Measurements from ENCODE around the gene FBXO47. TPM values are rescaled to one million over a fixed set of nuclear protein-coding genes. Genes with fewer than 3 reads are reported as not detected.

Gene FBXO47
- total RNA-seq, 1 donor from 2014 or later, result not detected

DNA sequence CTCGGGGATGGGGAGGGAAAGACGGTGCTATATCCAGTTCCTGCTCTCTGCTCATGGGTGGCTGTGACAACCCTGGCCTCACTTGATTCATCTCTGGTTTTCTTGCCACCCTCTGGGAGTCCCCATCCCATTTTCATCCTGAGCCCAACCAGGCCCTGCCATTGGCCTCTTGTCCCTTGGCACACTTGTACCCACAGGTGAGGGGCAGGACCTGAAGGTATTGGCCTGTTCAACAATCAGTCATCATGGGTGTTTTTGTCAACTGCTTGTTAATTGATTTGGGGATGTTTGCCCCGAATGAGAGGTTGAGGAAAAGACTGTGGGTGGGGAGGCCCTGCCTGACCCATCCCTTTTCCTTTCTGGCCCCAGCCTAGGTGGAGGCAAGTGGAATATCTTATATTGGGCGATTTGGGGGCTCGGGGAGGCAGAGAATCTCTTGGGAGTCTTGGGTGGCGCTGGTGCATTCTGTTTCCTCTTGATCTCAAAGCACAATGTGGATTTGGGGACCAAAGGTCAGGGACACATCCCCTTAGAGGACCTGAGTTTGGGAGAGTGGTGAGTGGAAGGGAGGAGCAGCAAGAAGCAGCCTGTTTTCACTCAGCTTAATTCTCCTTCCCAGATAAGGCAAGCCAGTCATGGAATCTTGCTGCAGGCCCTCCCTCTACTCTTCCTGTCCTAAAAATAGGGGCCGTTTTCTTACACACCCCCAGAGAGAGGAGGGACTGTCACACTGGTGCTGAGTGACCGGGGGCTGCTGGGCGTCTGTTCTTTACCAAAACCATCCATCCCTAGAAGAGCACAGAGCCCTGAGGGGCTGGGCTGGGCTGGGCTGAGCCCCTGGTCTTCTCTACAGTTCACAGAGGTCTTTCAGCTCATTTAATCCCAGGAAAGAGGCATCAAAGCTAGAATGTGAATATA lies 46.6 kb downstream of the FBXO47 start:
- H3K27me3 Mint-ChIP-seq (ENCODE audit: low read depth), result no peaks in the 10 kb centered on the region
- H3K4me3 Mint-ChIP-seq (ENCODE audit: unreplicated experiment), result no peak overlapping the region
- peak overlapping the region; percentile 92 for H3K27ac Mint-ChIP-seq (ENCODE audit: unreplicated experiment)
- peaks cover 42% of the 10 kb centered on the region for H3K36me3 Mint-ChIP-seq (ENCODE audit: low read depth)
- H3K4me1 Mint-ChIP-seq (ENCODE audit: low read depth), result peaks cover 70% of the 10 kb centered on the region
- no peaks in the 10 kb centered on the region for H3K9me3 Mint-ChIP-seq (ENCODE audit: low read depth)
- TF ChIP-seq, protein P1, sequence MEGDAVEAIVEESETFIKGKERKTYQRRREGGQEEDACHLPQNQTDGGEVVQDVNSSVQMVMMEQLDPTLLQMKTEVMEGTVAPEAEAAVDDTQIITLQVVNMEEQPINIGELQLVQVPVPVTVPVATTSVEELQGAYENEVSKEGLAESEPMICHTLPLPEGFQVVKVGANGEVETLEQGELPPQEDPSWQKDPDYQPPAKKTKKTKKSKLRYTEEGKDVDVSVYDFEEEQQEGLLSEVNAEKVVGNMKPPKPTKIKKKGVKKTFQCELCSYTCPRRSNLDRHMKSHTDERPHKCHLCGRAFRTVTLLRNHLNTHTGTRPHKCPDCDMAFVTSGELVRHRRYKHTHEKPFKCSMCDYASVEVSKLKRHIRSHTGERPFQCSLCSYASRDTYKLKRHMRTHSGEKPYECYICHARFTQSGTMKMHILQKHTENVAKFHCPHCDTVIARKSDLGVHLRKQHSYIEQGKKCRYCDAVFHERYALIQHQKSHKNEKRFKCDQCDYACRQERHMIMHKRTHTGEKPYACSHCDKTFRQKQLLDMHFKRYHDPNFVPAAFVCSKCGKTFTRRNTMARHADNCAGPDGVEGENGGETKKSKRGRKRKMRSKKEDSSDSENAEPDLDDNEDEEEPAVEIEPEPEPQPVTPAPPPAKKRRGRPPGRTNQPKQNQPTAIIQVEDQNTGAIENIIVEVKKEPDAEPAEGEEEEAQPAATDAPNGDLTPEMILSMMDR (IDR thresholded peaks at IDR 0.05), result no peak
- DNase-seq (ENCODE audit: low spot score), result peak; percentile 15

DNA sequence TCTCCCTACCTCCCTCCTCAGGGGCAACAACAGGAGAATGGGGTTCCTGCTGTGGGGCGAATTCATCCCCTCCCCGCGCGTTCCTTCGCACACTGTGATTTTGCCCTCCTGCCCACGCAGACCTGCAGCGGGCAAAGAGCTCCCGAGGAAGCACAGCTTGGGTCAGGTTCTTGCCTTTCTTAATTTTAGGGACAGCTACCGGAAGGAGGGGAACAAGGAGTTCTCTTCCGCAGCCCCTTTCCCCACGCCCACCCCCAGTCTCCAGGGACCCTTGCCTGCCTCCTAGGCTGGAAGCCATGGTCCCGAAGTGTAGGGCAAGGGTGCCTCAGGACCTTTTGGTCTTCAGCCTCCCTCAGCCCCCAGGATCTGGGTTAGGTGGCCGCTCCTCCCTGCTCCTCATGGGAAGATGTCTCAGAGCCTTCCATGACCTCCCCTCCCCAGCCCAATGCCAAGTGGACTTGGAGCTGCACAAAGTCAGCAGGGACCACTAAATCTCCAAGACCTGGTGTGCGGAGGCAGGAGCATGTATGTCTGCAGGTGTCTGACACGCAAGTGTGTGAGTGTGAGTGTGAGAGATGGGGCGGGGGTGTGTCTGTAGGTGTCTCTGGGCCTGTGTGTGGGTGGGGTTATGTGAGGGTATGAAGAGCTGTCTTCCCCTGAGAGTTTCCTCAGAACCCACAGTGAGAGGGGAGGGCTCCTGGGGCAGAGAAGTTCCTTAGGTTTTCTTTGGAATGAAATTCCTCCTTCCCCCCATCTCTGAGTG lies 47.7 kb downstream of the FBXO47 start:
- H3K27ac Mint-ChIP-seq (ENCODE audit: unreplicated experiment), result peak overlapping the region; percentile 74
- TF ChIP-seq, protein P1 (IDR thresholded peaks at IDR 0.05), result no peak
- peaks cover 45% of the 10 kb centered on the region for H3K36me3 Mint-ChIP-seq (ENCODE audit: low read depth)
- no peak overlapping the region for H3K4me3 Mint-ChIP-seq (ENCODE audit: unreplicated experiment)
- H3K27me3 Mint-ChIP-seq (ENCODE audit: low read depth), result no peaks in the 10 kb centered on the region
- H3K9me3 Mint-ChIP-seq (ENCODE audit: low read depth), result no peaks in the 10 kb centered on the region
- peaks cover 63% of the 10 kb centered on the region for H3K4me1 Mint-ChIP-seq (ENCODE audit: low read depth)
- peak; percentile 80 for DNase-seq (ENCODE audit: low spot score)

DNA sequence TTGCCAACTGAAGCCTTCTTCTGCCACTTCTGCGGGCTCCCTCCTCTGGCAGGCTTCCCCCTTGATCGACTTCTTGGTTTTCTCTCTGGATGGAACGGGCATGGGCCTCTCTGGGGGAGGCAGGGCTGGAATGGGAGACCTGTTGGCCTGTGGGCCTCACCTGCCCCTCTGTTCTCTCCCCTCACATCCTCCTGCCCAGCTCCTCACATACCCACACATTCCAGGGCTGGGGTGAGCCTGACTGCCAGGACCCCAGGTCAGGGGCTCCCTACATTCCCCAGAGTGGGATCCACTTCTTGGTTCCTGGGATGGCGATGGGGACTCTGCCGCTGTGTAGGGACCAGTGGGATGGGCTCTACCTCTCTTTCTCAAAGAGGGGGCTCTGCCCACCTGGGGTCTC lies 48.3 kb downstream of the FBXO47 start:
- DNase-seq (ENCODE audit: low spot score), result no peak
- H3K4me1 Mint-ChIP-seq (ENCODE audit: low read depth), result peaks cover 68% of the 10 kb centered on the region
- H3K27me3 Mint-ChIP-seq (ENCODE audit: low read depth), result no peaks in the 10 kb centered on the region
- H3K27ac Mint-ChIP-seq (ENCODE audit: unreplicated experiment), result peak overlapping the region; percentile 74
- no peaks in the 10 kb centered on the region for H3K9me3 Mint-ChIP-seq (ENCODE audit: low read depth)
- TF ChIP-seq, protein P1 (IDR thresholded peaks at IDR 0.05), result no peak
- H3K4me3 Mint-ChIP-seq (ENCODE audit: unreplicated experiment), result no peak overlapping the region
- peaks cover 50% of the 10 kb centered on the region for H3K36me3 Mint-ChIP-seq (ENCODE audit: low read depth)

DNA sequence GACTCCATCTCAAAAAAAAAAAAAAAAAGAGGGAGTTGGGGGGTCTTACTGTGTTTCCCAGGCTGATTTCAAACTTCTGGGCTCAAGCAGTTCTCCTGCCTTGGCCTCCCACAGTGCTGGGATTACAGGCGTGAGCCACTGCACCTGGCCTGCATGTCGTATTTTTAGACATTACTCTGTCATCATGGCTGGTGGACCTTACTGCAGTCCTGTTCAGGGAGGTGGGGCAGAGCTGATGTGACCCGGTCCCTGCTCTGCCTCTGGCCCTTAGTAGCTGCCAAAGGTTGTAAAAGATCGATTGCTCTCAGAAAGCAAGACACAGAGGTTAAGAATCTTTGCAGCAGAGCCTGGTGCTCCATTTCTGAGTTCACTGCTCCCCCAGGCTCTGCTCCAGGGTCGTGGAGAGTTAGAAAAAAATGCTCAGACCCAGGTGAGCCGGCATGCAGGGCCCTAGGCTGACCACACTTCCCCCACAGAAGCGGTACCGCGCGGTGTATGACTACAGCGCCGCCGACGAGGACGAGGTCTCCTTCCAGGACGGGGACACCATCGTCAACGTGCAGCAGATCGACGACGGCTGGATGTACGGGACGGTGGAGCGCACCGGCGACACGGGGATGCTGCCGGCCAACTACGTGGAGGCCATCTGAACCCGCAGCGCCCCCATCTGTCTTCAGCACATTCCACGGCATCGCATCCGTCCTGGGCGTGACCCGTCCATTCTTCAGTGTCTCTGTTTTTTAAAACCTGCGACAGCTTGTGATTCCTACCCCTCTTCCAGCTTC lies 48.9 kb downstream of the FBXO47 start:
- no peak overlapping the region for H3K4me3 Mint-ChIP-seq (ENCODE audit: unreplicated experiment)

More for the DNA sequence above, 48.9 kb downstream of the FBXO47 start:
- Mint-ChIP-seq H3K36me3 (ENCODE audit: low read depth) (peaks cover 51% of the 10 kb centered on the region), H3K27me3 (ENCODE audit: low read depth) (no peaks in the 10 kb centered on the region), H3K9me3 (ENCODE audit: low read depth) (no peaks in the 10 kb centered on the region), H3K4me1 (ENCODE audit: low read depth) (peaks cover 68% of the 10 kb centered on the region), H3K27ac (ENCODE audit: unreplicated experiment) (peak overlapping the region; percentile 58)
- TF ChIP-seq, protein P1 (IDR thresholded peaks at IDR 0.05), result peak; percentile 15
- peak; percentile 80 for DNase-seq (ENCODE audit: low spot score)
